ENCODE data around the gene KIF24. TPM values are rescaled to one million over a fixed set of nuclear protein-coding genes. Genes with fewer than 3 reads are reported as not detected.

The KIF24 gene
- total RNA-seq, 1 experiment from 2014 or later: 3.9 TPM

DNA sequence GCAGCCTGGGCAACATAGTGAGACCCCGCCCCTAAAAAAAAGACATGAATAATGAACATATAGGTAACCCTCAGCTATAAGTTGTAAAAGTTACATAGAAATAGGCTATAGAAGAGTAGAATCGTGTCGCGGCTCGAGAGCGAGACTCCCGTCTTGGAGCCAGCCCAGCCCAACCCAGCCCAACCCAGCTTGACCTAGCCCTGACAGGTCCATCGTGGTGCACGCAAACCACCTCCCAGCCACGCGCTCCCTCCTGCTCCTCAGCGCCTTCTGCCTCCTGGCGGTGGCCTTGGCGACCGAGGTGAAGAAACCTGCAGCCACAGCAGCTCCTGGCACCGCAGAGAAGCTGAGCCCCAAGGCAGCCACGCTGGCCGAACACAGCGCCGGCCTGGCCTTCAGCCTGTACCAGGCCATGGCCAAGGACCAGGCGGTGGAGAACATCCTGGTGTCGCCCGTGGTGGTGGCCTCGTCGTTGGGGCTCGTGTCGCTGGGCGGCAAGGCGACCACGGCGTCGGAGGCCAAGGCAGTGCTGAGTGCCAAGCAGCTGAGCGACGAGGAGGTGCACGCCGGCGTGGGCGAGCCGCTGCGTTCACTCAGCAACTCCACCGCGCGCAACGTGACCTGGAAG is 10.8 kb downstream of the KIF24 start:
- no TSS peak for BruUV-seq (replicated peaks)
- no peaks in the 10 kb centered on the region for H3K27me3 Mint-ChIP-seq (ENCODE audit: insufficient read depth, unreplicated experiment)
- no peak overlapping the region for H3K4me3 Mint-ChIP-seq (ENCODE audit: unreplicated experiment)
- no peaks in the 10 kb centered on the region for H3K4me1 ChIP-seq
- POLR2A ChIA-PET: no interaction called here
- H3K36me3 Mint-ChIP-seq (ENCODE audit: insufficient read depth, unreplicated experiment): no peaks in the 10 kb centered on the region
- no peak for DNase-seq
- intact Hi-C loops (cut with micrococcal nuclease; ENCODE audit: unreplicated experiment): no loop called here
- H3K36me3 ChIP-seq (ENCODE audit: control insufficient read depth, insufficient read depth, low read length): no peaks in the 10 kb centered on the region
- H3K9me3 Mint-ChIP-seq (ENCODE audit: unreplicated experiment): no peaks in the 10 kb centered on the region
- no peak overlapping the region for H3K27ac Mint-ChIP-seq (ENCODE audit: unreplicated experiment)
- H3K4me1 Mint-ChIP-seq (ENCODE audit: low read depth, unreplicated experiment): no peaks in the 10 kb centered on the region
- TF ChIP-seq, protein P1, sequence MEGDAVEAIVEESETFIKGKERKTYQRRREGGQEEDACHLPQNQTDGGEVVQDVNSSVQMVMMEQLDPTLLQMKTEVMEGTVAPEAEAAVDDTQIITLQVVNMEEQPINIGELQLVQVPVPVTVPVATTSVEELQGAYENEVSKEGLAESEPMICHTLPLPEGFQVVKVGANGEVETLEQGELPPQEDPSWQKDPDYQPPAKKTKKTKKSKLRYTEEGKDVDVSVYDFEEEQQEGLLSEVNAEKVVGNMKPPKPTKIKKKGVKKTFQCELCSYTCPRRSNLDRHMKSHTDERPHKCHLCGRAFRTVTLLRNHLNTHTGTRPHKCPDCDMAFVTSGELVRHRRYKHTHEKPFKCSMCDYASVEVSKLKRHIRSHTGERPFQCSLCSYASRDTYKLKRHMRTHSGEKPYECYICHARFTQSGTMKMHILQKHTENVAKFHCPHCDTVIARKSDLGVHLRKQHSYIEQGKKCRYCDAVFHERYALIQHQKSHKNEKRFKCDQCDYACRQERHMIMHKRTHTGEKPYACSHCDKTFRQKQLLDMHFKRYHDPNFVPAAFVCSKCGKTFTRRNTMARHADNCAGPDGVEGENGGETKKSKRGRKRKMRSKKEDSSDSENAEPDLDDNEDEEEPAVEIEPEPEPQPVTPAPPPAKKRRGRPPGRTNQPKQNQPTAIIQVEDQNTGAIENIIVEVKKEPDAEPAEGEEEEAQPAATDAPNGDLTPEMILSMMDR (IDR thresholded peaks at IDR 0.05; ENCODE audit: insufficient read depth in 1 of 2, low read depth in 1 of 2, low read length in 1 of 2, severe bottlenecking in 1 of 2, unreplicated experiment in 1 of 2): no peak
- H3K4me3 ChIP-seq (ENCODE audit: low read depth, low read length): no peak overlapping the region
- H3K9me3 ChIP-seq: no peaks in the 10 kb centered on the region
- CTCF ChIA-PET: no interaction called here
- no peaks in the 10 kb centered on the region for H3K27me3 ChIP-seq (replicated peaks; ENCODE audit: control insufficient read depth, insufficient read depth, low read length)

- no peaks in the 10 kb centered on the region for H3K36me3 Mint-ChIP-seq (ENCODE audit: insufficient read depth, unreplicated experiment)
- POLR2A ChIA-PET: no interaction called here
- no peaks in the 10 kb centered on the region for H3K27me3 Mint-ChIP-seq (ENCODE audit: insufficient read depth, unreplicated experiment)
- DNase-seq: no peak
- H3K27me3 ChIP-seq (replicated peaks; ENCODE audit: control insufficient read depth, insufficient read depth, low read length): no peaks in the 10 kb centered on the region
- H3K4me3 ChIP-seq (ENCODE audit: low read depth, low read length): no peak overlapping the region
- intact Hi-C loops (cut with micrococcal nuclease; ENCODE audit: unreplicated experiment): no loop called here
- H3K4me3 Mint-ChIP-seq (ENCODE audit: unreplicated experiment): no peak overlapping the region
- no peak overlapping the region for H3K27ac Mint-ChIP-seq (ENCODE audit: unreplicated experiment)
- H3K4me1 ChIP-seq: no peaks in the 10 kb centered on the region
- no peaks in the 10 kb centered on the region for H3K36me3 ChIP-seq (ENCODE audit: control insufficient read depth, insufficient read depth, low read length)
- BruUV-seq (replicated peaks): no TSS peak
- H3K9me3 ChIP-seq: no peaks in the 10 kb centered on the region
- H3K9me3 Mint-ChIP-seq (ENCODE audit: unreplicated experiment): no peaks in the 10 kb centered on the region
- CTCF ChIA-PET: no interaction called here
- no peaks in the 10 kb centered on the region for H3K4me1 Mint-ChIP-seq (ENCODE audit: low read depth, unreplicated experiment)
- TF ChIP-seq, protein P1 (IDR thresholded peaks at IDR 0.05; ENCODE audit: insufficient read depth in 1 of 2, low read depth in 1 of 2, low read length in 1 of 2, severe bottlenecking in 1 of 2, unreplicated experiment in 1 of 2): no peak
These were observed 11.6 kb downstream of the KIF24 start for GRCh38 chr9:34317436-34317835.

DNA sequence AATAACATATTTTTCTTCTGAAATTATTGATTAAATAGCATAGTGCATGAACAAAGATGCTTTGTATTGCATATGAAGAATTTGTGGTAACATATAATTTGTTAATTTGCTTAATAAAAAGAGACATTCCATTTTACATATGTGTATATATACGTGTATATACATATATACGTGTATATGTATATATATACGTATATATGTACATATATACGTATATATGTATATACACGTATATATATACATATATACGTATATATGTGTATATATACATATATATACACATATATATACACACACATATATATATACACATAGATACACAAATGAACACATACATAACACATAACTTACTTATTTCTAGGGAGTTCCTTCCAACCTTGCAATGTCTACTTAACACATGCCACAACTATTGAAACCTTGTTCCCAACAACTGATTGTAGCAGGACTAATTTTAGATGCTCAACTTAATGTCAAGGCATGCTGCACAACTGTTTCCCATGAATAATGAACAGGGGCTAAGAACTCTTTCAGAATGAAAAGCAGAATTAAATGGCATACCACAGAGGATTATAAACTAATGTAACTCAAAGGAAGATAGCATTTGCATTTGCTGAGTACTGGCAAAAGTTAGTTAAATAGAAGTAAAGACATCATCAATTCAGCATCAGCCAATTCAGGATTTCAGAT is 17.4 kb downstream of the KIF24 start:
- no peak overlapping the region for H3K4me3 Mint-ChIP-seq (ENCODE audit: unreplicated experiment)

More for the DNA sequence above, 17.4 kb downstream of the KIF24 start:
- H3K27me3 Mint-ChIP-seq (ENCODE audit: insufficient read depth, unreplicated experiment): no peaks in the 10 kb centered on the region
- H3K27ac Mint-ChIP-seq (ENCODE audit: unreplicated experiment): no peak overlapping the region
- H3K9me3 Mint-ChIP-seq (ENCODE audit: unreplicated experiment): no peaks in the 10 kb centered on the region
- Histone ChIP-seq H3K36me3 (ENCODE audit: control insufficient read depth, insufficient read depth, low read length) (no peaks in the 10 kb centered on the region), H3K4me3 (ENCODE audit: low read depth, low read length) (no peak overlapping the region), H3K27me3 (replicated peaks; ENCODE audit: control insufficient read depth, insufficient read depth, low read length) (no peaks in the 10 kb centered on the region), H3K9me3 (no peaks in the 10 kb centered on the region), H3K4me1 (no peaks in the 10 kb centered on the region)
- ChIA-PET POLR2A (no interaction called here), CTCF (no interaction called here)
- no peaks in the 10 kb centered on the region for H3K4me1 Mint-ChIP-seq (ENCODE audit: low read depth, unreplicated experiment)
- no peak for DNase-seq
- TF ChIP-seq, protein P1 (IDR thresholded peaks at IDR 0.05; ENCODE audit: insufficient read depth in 1 of 2, low read depth in 1 of 2, low read length in 1 of 2, severe bottlenecking in 1 of 2, unreplicated experiment in 1 of 2): no peak
- BruUV-seq (replicated peaks): no TSS peak
- no peaks in the 10 kb centered on the region for H3K36me3 Mint-ChIP-seq (ENCODE audit: insufficient read depth, unreplicated experiment)
- intact Hi-C loops (cut with micrococcal nuclease; ENCODE audit: unreplicated experiment): no loop called here
